ENCODE measurements around the gene CRIM1.

- TF ChIP-seq POLR2A (IDR thresholded peaks at IDR 0.05; ENCODE audit: low read length) (no peak), GATA1 (IDR thresholded peaks at IDR 0.05; ENCODE audit: low read depth, low read length) (no peak)
Measured at GRCh38 chr2:36516136-36516870, 160.7 kb downstream of the CRIM1 start.

Data from erythroblast (primary cell).